IPS-15b (cell line): ENCODE measurements around the gene FARP2.
A peak's percentile ranks its signal among the peaks of the same experiment; 100 is the strongest.

ENCODE experiments used
- H3K27me3 ChIP-seq: one replicate; pipeline ENCODE4 v1.6.1; 2013; ENCODE audit warnings: low read length; ENCODE audit not compliant: control insufficient read depth, insufficient read depth
- H3K36me3 ChIP-seq: one replicate; pipeline ENCODE4 v1.6.1; 2013; ENCODE audit warnings: low read length; ENCODE audit not compliant: control insufficient read depth, insufficient read depth
- H3K4me1 ChIP-seq: one replicate; pipeline ENCODE4 v1.6.1; 2013; ENCODE audit warnings: mild to moderate bottlenecking, low read length; ENCODE audit not compliant: control insufficient read depth, insufficient read depth
- H3K4me3 ChIP-seq: one replicate; pipeline ENCODE4 v1.5.1; 2013; ENCODE audit warnings: low read depth, low read length
- H3K9ac ChIP-seq: one replicate; pipeline ENCODE4 v1.6.1; 2013; ENCODE audit warnings: low read depth, mild to moderate bottlenecking, low read length
- H3K9me3 ChIP-seq: one replicate; pipeline ENCODE4 v1.6.1; 2013; ENCODE audit warnings: mild to moderate bottlenecking, low read length; ENCODE audit not compliant: control insufficient read depth, insufficient read depth

The FARP2 gene

GRCh38 chr2:241506793-241507429 is 150.8 kb downstream of the FARP2 start:
- Histone ChIP-seq H3K9me3 (no peaks in the 10 kb centered on the region), H3K36me3 (peaks cover 10% of the 10 kb centered on the region), H3K4me3 (peak overlapping the region; percentile 77), H3K4me1 (peaks cover 4% of the 10 kb centered on the region), H3K27me3 (peaks cover 7% of the 10 kb centered on the region), H3K9ac (peak overlapping the region; percentile 70)

GRCh38 chr2:241507430-241508239 is 151.6 kb downstream of the FARP2 start:
- peak overlapping the region; percentile 70 for H3K9ac ChIP-seq

GRCh38 chr2:241508240-241509154 is 152.4 kb downstream of the FARP2 start, which contains the start of gene STK25:
TSS of gene STK25 (minus strand) at chr2:241508584. CDS start at chr2:241508035, 549 bp downstream.
- Histone ChIP-seq H3K9me3 (no peaks in the 10 kb centered on the region), H3K4me1 (peaks cover 4% of the 10 kb centered on the region), H3K36me3 (peaks cover 10% of the 10 kb centered on the region), H3K9ac (peak within 1 kb of the TSS; percentile 76), H3K27me3 (peaks cover 7% of the 10 kb centered on the region), H3K4me3 (peak within 1 kb of the TSS; percentile 89)

More at GRCh38 chr2:241507430-241508239, 151.6 kb downstream of the FARP2 start:
- peaks cover 4% of the 10 kb centered on the region for H3K4me1 ChIP-seq
- peak overlapping the region; percentile 77 for H3K4me3 ChIP-seq
- peaks cover 7% of the 10 kb centered on the region for H3K27me3 ChIP-seq
- H3K36me3 ChIP-seq = peaks cover 10% of the 10 kb centered on the region
- H3K9me3 ChIP-seq = no peaks in the 10 kb centered on the region

- H3K9me3 ChIP-seq = no peaks in the 10 kb centered on the region
- peaks cover 7% of the 10 kb centered on the region for H3K27me3 ChIP-seq
- peaks cover 6% of the 10 kb centered on the region for H3K36me3 ChIP-seq
- H3K9ac ChIP-seq = peak overlapping the region; percentile 76
- H3K4me1 ChIP-seq = peaks cover 4% of the 10 kb centered on the region
- peak overlapping the region; percentile 89 for H3K4me3 ChIP-seq
These were observed 153.2 kb downstream of the FARP2 start for GRCh38 chr2:241509155-241509784.

GRCh38 chr2:241511091-241511741 is 155.1 kb downstream of the FARP2 start:
- no peaks in the 10 kb centered on the region for H3K4me1 ChIP-seq

GRCh38 chr2:241514553-241514952 is 158.5 kb downstream of the FARP2 start:
- H3K36me3 ChIP-seq = no peaks in the 10 kb centered on the region

More at GRCh38 chr2:241511091-241511741, 155.1 kb downstream of the FARP2 start:
- Histone ChIP-seq H3K9ac (no peak overlapping the region), H3K36me3 (no peaks in the 10 kb centered on the region), H3K9me3 (no peaks in the 10 kb centered on the region), H3K27me3 (peaks cover 7% of the 10 kb centered on the region), H3K4me3 (no peak overlapping the region)

GRCh38 chr2:241514986-241515737 is 159.1 kb downstream of the FARP2 start:
- no peaks in the 10 kb centered on the region for H3K4me1 ChIP-seq
- H3K27me3 ChIP-seq = no peaks in the 10 kb centered on the region
- no peak overlapping the region for H3K9ac ChIP-seq
- H3K4me3 ChIP-seq = no peak overlapping the region
- H3K9me3 ChIP-seq = no peaks in the 10 kb centered on the region
- no peaks in the 10 kb centered on the region for H3K36me3 ChIP-seq

More at GRCh38 chr2:241514553-241514952, 158.5 kb downstream of the FARP2 start:
- H3K27me3 ChIP-seq = peaks cover 2% of the 10 kb centered on the region
- H3K9me3 ChIP-seq = no peaks in the 10 kb centered on the region
- H3K9ac ChIP-seq = no peak overlapping the region
- no peak overlapping the region for H3K4me3 ChIP-seq
- no peaks in the 10 kb centered on the region for H3K4me1 ChIP-seq

- H3K36me3 ChIP-seq = no peaks in the 10 kb centered on the region
- H3K4me3 ChIP-seq = no peak overlapping the region
- H3K4me1 ChIP-seq = no peaks in the 10 kb centered on the region
- no peaks in the 10 kb centered on the region for H3K27me3 ChIP-seq
- no peaks in the 10 kb centered on the region for H3K9me3 ChIP-seq
- no peak overlapping the region for H3K9ac ChIP-seq
These were observed 160.5 kb downstream of the FARP2 start for GRCh38 chr2:241516520-241516965.

- Histone ChIP-seq H3K27me3 (no peaks in the 10 kb centered on the region), H3K36me3 (no peaks in the 10 kb centered on the region), H3K4me3 (no peak overlapping the region), H3K9me3 (no peaks in the 10 kb centered on the region), H3K4me1 (no peaks in the 10 kb centered on the region), H3K9ac (no peak overlapping the region)
These were observed 161.2 kb downstream of the FARP2 start for GRCh38 chr2:241517297-241517696.

GRCh38 chr2:241519669-241520068 is 163.6 kb downstream of the FARP2 start:
- Histone ChIP-seq H3K27me3 (no peaks in the 10 kb centered on the region), H3K4me3 (no peak overlapping the region), H3K36me3 (no peaks in the 10 kb centered on the region), H3K9me3 (no peaks in the 10 kb centered on the region), H3K4me1 (no peaks in the 10 kb centered on the region), H3K9ac (no peak overlapping the region)
